HT-29 (cell line): ENCODE results near the gene PM20D2. TPM values are rescaled to one million over a fixed set of nuclear protein-coding genes. Genes with fewer than 3 reads are reported as not detected.
A peak's percentile ranks its signal among the peaks of the same experiment; 100 is the strongest.

Experiments used
- DNase-seq: peaks from one replicate; pipeline ENCODE4 v3.0.0-alpha.2; 2015; ENCODE audit warnings: low spot score
- total RNA-seq: library from RNA; depleted of rRNA; stranded (reverse); fragments of >200 nt; shearing (Covaris generic); gene quantifications from 2 replicates; pipeline ENCODE4 v1.2.3, GENCODE V29; 2014

PM20D2 gene
- total RNA-seq, 1 experiment from 2014 or later: 29.0 TPM

GRCh38 chr6:89145091-89145955, 532 bp upstream of the PM20D2 start:
- peak; percentile 55 for DNase-seq

- peak; percentile 53 for DNase-seq
Measured at GRCh38 chr6:89146718-89147700, 1.2 kb downstream of the PM20D2 start.

- no peak for DNase-seq
Measured at GRCh38 chr6:89148016-89148750, 2.3 kb downstream of the PM20D2 start.

GRCh38 chr6:89154131-89154530, 8.3 kb downstream of the PM20D2 start:
- DNase-seq: no peak

- DNase-seq: no peak
Measured at GRCh38 chr6:89160331-89161092, 14.7 kb downstream of the PM20D2 start.

- no peak for DNase-seq
Measured at GRCh38 chr6:89161326-89162046, 15.6 kb downstream of the PM20D2 start.

- no peak for DNase-seq
Measured at GRCh38 chr6:89162047-89162371, 16.2 kb downstream of the PM20D2 start.

- no peak for DNase-seq
Measured at GRCh38 chr6:89172131-89172530, 26.3 kb downstream of the PM20D2 start.

GRCh38 chr6:89173634-89174033, 27.8 kb downstream of the PM20D2 start:
- no peak for DNase-seq

GRCh38 chr6:89180112-89180511, 34.3 kb downstream of the PM20D2 start:
- DNase-seq: no peak

GRCh38 chr6:89180971-89181370, 35.1 kb downstream of the PM20D2 start:
- DNase-seq: no peak

- no peak for DNase-seq
Measured at GRCh38 chr6:89183294-89183693, 37.4 kb downstream of the PM20D2 start.

- no peak for DNase-seq
Measured at GRCh38 chr6:89184344-89184743, 38.5 kb downstream of the PM20D2 start.

- no peak for DNase-seq
Measured at GRCh38 chr6:89186762-89187161, 40.9 kb downstream of the PM20D2 start.

- no peak for DNase-seq
Measured at GRCh38 chr6:89187504-89187903, 41.6 kb downstream of the PM20D2 start.

GRCh38 chr6:89190741-89191140, 44.9 kb downstream of the PM20D2 start:
- DNase-seq: no peak

GRCh38 chr6:89194559-89194958, 48.7 kb downstream of the PM20D2 start:
- no peak for DNase-seq

- no peak for DNase-seq
Measured at GRCh38 chr6:89197141-89197540, 51.3 kb downstream of the PM20D2 start.

- no peak for DNase-seq
Measured at GRCh38 chr6:89198235-89198634, 52.4 kb downstream of the PM20D2 start.

- no peak for DNase-seq
Measured at GRCh38 chr6:89199579-89199978, 53.7 kb downstream of the PM20D2 start.
